ENCODE data around the gene ARFRP1. TPM values are rescaled to one million over a fixed set of nuclear protein-coding genes. Genes with fewer than 3 reads are reported as not detected.

Gene ARFRP1
- total RNA-seq, 1 donor from 2014 or later: 51.0 TPM

DNA sequence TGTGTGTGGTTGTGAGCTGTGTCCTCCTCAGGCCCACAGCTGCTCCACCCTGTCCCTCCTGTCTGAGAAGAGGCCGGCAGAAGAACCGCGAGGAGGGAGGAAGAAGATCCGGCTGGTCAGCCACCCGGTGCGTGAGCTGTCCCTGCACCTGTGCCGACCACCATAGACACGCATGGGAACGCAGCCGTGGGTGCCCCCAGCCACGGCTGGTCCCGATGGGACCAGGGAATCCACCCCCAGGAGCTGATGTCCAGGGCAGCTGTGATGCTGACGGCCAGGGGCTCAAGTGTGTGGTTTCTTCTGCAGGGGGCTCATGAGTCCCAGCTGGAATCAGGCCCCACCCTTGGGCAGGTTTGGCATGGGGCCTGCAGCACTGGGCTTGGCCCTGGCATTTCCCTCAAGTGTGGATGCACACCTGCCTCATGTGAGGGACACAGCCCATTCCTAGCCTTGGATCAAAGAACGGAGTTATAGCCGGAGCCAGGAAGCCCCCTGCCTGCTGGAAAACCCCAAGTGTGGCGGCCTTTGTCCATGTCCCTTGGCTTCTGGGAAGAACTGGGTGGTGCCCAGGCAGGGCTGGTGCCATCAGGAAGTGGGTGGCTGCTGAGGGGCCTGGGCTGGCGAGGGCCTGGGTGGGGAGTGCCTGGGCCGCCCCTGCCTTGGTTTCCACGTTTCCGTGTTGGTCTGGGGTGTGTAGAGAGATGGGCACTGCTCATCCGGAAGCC is 15.9 kb downstream of the ARFRP1 start:
- Mint-ChIP-seq H3K9me3 (ENCODE audit: low read depth) (no peaks in the 10 kb centered on the region), H3K27ac (peak overlapping the region; percentile 52), H3K4me1 (ENCODE audit: low read depth) (no peaks in the 10 kb centered on the region), H3K27me3 (no peaks in the 10 kb centered on the region), H3K4me3 (ENCODE audit: low read depth) (no peak overlapping the region), H3K36me3 (ENCODE audit: insufficient read depth) (peaks cover 2% of the 10 kb centered on the region)
- TF ChIP-seq, protein P1, sequence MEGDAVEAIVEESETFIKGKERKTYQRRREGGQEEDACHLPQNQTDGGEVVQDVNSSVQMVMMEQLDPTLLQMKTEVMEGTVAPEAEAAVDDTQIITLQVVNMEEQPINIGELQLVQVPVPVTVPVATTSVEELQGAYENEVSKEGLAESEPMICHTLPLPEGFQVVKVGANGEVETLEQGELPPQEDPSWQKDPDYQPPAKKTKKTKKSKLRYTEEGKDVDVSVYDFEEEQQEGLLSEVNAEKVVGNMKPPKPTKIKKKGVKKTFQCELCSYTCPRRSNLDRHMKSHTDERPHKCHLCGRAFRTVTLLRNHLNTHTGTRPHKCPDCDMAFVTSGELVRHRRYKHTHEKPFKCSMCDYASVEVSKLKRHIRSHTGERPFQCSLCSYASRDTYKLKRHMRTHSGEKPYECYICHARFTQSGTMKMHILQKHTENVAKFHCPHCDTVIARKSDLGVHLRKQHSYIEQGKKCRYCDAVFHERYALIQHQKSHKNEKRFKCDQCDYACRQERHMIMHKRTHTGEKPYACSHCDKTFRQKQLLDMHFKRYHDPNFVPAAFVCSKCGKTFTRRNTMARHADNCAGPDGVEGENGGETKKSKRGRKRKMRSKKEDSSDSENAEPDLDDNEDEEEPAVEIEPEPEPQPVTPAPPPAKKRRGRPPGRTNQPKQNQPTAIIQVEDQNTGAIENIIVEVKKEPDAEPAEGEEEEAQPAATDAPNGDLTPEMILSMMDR (IDR thresholded peaks at IDR 0.05; ENCODE audit: unreplicated experiment): no peak
- no peak for DNase-seq (ENCODE audit: low spot score, unreplicated experiment)

GRCh38 chr20:63690898-63691710 is 16.7 kb downstream of the ARFRP1 start:
- H3K4me1 Mint-ChIP-seq (ENCODE audit: low read depth): no peaks in the 10 kb centered on the region
- no peak overlapping the region for H3K27ac Mint-ChIP-seq
- H3K36me3 Mint-ChIP-seq (ENCODE audit: insufficient read depth): peaks cover 2% of the 10 kb centered on the region
- no peak overlapping the region for H3K4me3 Mint-ChIP-seq (ENCODE audit: low read depth)
- no peaks in the 10 kb centered on the region for H3K27me3 Mint-ChIP-seq
- DNase-seq (ENCODE audit: low spot score, unreplicated experiment): no peak
- H3K9me3 Mint-ChIP-seq (ENCODE audit: low read depth): no peaks in the 10 kb centered on the region
- TF ChIP-seq, protein P1 (IDR thresholded peaks at IDR 0.05; ENCODE audit: unreplicated experiment): no peak

DNA sequence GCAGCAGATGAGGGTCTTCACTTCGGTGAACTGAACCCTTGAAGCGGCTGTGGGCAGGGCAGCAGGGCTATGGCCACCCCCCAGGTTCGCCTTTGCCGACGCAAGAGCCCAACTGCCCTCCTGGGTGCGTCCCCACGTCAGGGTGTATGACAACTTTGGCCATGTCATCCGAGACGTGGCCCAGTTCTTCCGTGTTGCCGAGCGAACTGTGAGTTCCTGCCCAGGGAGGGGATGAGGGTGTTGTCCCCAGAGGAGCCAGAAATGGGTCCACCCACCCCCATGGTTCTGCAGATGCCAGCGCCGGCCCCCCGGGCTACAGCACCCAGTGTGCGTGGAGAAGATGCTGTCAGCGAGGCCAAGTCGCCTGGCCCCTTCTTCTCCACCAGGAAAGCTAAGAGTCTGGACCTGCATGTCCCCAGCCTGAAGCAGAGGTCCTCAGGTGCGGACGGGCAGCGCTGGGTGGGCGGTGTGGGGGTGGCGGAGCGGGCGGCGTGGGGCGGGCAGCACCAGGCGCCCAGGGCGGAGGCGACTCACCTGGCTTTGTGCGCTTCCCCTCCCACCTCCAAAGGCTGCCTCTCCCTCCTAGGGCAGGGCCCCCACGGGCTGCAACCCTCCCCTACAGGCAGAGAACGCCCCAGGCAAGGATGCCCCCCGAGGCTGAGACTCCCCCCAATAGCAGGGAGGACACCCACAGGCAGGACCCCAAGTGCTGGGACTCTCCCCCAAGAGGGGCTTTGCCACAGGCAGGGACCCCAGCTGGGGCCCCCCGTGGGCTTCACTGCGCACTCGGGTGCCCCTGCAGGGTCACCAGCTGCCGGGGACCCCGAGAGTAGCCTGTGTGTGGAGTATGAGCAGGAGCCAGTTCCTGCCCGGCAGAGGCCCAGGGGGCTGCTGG is 17.5 kb downstream of the ARFRP1 start:
- TF ChIP-seq, protein P1 (IDR thresholded peaks at IDR 0.05; ENCODE audit: unreplicated experiment): no peak
- H3K4me1 Mint-ChIP-seq (ENCODE audit: low read depth): no peaks in the 10 kb centered on the region
- DNase-seq (ENCODE audit: low spot score, unreplicated experiment): no peak
- no peak overlapping the region for H3K4me3 Mint-ChIP-seq (ENCODE audit: low read depth)
- no peaks in the 10 kb centered on the region for H3K27me3 Mint-ChIP-seq
- no peak overlapping the region for H3K27ac Mint-ChIP-seq
- H3K9me3 Mint-ChIP-seq (ENCODE audit: low read depth): no peaks in the 10 kb centered on the region
- peaks cover 2% of the 10 kb centered on the region for H3K36me3 Mint-ChIP-seq (ENCODE audit: insufficient read depth)

GRCh38 chr20:63689046-63690002 is 18.5 kb downstream of the ARFRP1 start:
- H3K27ac Mint-ChIP-seq: no peak overlapping the region
- TF ChIP-seq, protein P1 (IDR thresholded peaks at IDR 0.05; ENCODE audit: unreplicated experiment): no peak
- H3K9me3 Mint-ChIP-seq (ENCODE audit: low read depth): no peaks in the 10 kb centered on the region
- peaks cover 2% of the 10 kb centered on the region for H3K36me3 Mint-ChIP-seq (ENCODE audit: insufficient read depth)
- DNase-seq (ENCODE audit: low spot score, unreplicated experiment): no peak
- no peak overlapping the region for H3K4me3 Mint-ChIP-seq (ENCODE audit: low read depth)
- no peaks in the 10 kb centered on the region for H3K4me1 Mint-ChIP-seq (ENCODE audit: low read depth)
- H3K27me3 Mint-ChIP-seq: no peaks in the 10 kb centered on the region

Data from progenitor cell of endocrine pancreas (in vitro differentiated cells).